Measurements from ENCODE around the gene SERHL2.

SERHL2 gene

DNA sequence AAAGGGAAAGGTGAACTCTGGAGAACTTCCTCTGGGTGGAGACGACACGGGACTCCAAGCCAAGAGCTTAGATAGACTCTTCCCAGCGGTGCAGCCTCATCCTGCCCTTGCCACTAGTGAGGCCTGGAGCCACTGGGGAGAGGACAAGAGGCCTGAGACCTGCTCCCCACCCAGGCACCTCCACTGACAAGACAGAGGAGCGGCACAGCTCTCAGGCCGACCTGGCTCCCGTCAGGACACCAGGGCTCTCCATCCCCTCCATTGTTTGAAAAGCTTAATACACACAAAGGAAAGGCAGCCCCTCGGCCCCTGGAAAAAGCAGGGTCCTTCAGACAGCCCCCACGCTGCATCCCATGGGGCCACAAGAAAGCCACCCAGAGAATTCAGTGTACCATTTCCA, 31.3 kb downstream of the SERHL2 start:
- DNase-seq (ENCODE audit: low read depth, low spot score), result no peak
- TF ChIP-seq, protein P1, sequence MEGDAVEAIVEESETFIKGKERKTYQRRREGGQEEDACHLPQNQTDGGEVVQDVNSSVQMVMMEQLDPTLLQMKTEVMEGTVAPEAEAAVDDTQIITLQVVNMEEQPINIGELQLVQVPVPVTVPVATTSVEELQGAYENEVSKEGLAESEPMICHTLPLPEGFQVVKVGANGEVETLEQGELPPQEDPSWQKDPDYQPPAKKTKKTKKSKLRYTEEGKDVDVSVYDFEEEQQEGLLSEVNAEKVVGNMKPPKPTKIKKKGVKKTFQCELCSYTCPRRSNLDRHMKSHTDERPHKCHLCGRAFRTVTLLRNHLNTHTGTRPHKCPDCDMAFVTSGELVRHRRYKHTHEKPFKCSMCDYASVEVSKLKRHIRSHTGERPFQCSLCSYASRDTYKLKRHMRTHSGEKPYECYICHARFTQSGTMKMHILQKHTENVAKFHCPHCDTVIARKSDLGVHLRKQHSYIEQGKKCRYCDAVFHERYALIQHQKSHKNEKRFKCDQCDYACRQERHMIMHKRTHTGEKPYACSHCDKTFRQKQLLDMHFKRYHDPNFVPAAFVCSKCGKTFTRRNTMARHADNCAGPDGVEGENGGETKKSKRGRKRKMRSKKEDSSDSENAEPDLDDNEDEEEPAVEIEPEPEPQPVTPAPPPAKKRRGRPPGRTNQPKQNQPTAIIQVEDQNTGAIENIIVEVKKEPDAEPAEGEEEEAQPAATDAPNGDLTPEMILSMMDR (IDR thresholded peaks at IDR 0.05; ENCODE audit: insufficient read depth, low read length, missing control alignments), result no peak
- CTCF ChIA-PET, result interaction anchor here (0.7 kb wide), 1 partner anchor 11 kb away, joined by 3 read pairs; no protein-coding TSS in a partner anchor
- H3K4me3 ChIP-seq (ENCODE audit: low read depth, low read length), result no peak overlapping the region
- POLR2A ChIA-PET, result interaction anchor here (0.6 kb wide), 1 partner anchor 10 kb away, joined by 3 read pairs; no protein-coding TSS in a partner anchor

DNA sequence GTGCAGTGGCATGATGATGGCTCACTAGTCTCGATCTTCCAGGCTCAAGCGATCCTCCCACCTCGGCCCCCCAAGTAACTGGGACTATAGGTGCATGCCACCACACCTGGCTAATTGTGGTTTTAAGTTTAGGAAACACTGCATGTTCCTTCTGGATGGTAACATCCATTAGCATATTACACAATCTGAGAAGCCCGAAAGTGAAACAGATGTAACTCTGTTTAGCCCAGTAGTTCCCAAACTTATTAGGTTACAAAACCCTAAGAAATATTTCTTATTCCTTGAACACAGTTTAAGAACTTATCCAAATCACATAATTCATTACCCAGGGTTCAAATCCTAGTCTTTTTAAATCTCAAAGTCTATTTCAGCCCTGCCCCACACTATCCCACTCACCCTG, 32.6 kb downstream of the SERHL2 start:
- DNase-seq (ENCODE audit: low read depth, low spot score), result no peak
- ChIA-PET POLR2A (no interaction called here), CTCF (no interaction called here)
- TF ChIP-seq, protein P1 (IDR thresholded peaks at IDR 0.05; ENCODE audit: insufficient read depth, low read length, missing control alignments), result no peak
- H3K4me3 ChIP-seq (ENCODE audit: low read depth, low read length), result no peak overlapping the region

DNA sequence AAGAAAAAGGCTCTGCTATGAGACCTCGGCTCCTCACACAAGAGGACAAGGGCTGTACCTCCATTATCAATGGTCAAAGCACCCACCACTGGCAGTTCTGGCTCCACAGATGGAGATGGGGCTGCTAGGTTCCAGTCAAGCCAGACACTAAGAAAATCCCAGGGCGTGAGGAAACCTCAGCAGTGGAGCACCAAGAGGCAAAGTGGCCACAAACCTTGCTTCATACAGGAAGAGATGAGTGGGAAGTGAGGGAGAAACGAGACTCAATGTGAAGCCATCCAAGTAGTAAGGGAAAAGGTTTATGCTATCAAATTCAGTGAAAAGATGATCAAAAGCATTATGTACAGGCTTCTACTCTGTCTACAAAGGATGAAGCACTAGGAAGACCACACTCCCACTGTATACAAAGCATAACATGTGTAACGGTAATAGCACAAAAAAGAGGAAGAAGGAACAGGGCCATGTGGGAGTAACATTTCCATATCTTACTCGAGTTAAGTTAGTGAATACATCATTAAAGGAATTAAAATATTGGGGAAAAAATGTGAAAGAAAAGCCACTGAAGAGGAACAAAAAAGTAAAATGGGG, 33.9 kb downstream of the SERHL2 start:
- ChIA-PET POLR2A (no interaction called here), CTCF (no interaction called here)
- H3K4me3 ChIP-seq (ENCODE audit: low read depth, low read length), result no peak overlapping the region
- TF ChIP-seq, protein P1 (IDR thresholded peaks at IDR 0.05; ENCODE audit: insufficient read depth, low read length, missing control alignments), result no peak
- no peak for DNase-seq (ENCODE audit: low read depth, low spot score)

DNA sequence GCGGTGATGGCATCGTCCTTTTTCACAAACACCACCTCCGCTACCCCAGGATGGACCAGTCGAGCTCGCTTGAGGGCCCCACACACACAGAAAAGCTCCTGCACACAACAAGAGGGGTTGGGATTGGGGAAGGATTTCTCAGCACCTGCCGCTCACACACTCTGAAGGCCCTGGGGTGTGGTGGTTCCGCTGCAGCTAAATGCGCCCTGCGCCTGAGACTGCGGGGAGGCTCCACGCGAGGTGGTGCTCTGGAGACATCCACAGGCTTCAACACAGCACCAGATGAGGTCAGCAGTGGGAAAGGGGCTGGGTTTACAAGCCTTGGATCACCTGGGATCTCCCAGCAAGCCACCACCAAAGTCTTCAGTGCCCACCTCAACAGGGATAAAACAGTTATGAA, 38.2 kb downstream of the SERHL2 start:
- no peak overlapping the region for H3K4me3 ChIP-seq (ENCODE audit: low read depth, low read length)
- no peak for DNase-seq (ENCODE audit: low read depth, low spot score)
- POLR2A ChIA-PET, result no interaction called here
- CTCF ChIA-PET, result interaction anchor here (0.9 kb wide), 1 partner anchor 10 kb away, joined by 4 read pairs; no protein-coding TSS in a partner anchor
- TF ChIP-seq, protein P1 (IDR thresholded peaks at IDR 0.05; ENCODE audit: insufficient read depth, low read length, missing control alignments), result no peak

DNA sequence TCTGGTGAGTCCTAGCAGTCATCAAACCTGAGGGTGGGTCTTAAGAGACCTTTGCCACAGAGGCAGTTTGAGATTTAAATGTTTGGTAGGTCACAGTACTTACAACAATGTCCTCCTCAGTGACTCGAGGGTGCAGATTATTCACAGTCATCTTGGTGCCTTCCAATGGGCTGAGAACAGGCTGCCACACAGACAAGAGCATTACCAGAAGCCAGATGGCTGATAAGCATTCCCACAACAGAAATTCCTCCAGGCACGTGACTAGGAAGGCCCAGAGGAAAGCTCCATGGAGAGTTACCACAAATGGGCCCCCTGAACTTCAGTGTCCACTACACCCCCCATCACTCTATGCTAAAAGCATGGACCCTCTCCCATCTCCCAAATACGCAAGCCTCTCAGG, 41.7 kb downstream of the SERHL2 start:
- TF ChIP-seq, protein P1 (IDR thresholded peaks at IDR 0.05; ENCODE audit: insufficient read depth, low read length, missing control alignments), result no peak
- CTCF ChIA-PET, result interaction anchor here (0.6 to 2.0 kb wide), 3 partner anchors 11 to 224 kb away, joined by 3 to 5 read pairs (median 3); no protein-coding TSS in a partner anchor
- POLR2A ChIA-PET, result no interaction called here

DNA sequence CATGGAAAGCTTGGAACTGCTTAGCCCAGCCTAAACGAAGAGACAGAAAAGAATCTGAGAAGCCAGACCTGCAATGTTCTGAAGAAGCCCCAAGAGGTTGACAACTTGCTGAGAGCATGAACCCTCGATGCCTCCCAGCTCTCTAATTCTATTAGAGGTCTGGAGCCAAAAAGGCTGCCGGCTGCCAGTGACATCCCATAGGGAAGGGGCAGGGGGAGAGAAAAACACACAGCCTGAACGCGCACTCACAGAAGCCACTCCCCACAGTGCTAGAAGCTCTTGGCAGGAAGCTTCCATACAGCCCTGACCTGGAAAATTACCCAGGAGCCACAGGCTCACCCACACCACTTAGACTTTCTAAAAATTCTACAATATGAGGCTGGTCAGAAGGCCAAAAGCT, 42.6 kb downstream of the SERHL2 start:
- DNase-seq (ENCODE audit: low read depth, low spot score), result no peak
- TF ChIP-seq, protein P1 (IDR thresholded peaks at IDR 0.05; ENCODE audit: insufficient read depth, low read length, missing control alignments), result no peak
- H3K4me3 ChIP-seq (ENCODE audit: low read depth, low read length), result no peak overlapping the region
- POLR2A ChIA-PET, result no interaction called here
- CTCF ChIA-PET, result interaction anchor here (0.8 to 2.0 kb wide), 2 partner anchors 15 to 24 kb away, joined by 3 to 5 read pairs; no protein-coding TSS in a partner anchor

More for the DNA sequence above, 41.7 kb downstream of the SERHL2 start:
- H3K4me3 ChIP-seq (ENCODE audit: low read depth, low read length), result no peak overlapping the region
- no peak for DNase-seq (ENCODE audit: low read depth, low spot score)
